H9 (cell line): ENCODE results near the gene TIAM1. TPM values are rescaled to one million over a fixed set of nuclear protein-coding genes. Genes with fewer than 3 reads are reported as not detected.

Source experiments
- DNase-seq: peaks from one replicate; pipeline ENCODE4 v3.0.0-alpha.2; 2017
- H2AFZ ChIP-seq: one replicate; pipeline ENCODE4 v1.6.1; 2013; ENCODE audit warnings: mild to moderate bottlenecking, low read length, control low read depth, moderate library complexity
- H2AK5ac ChIP-seq: 2 replicates; pipeline ENCODE4 v1.6.1; 2013; ENCODE audit warnings: low read length, control low read depth, mixed read lengths; ENCODE audit not compliant: insufficient read length
- H2BK120ac ChIP-seq: one replicate; pipeline ENCODE4 v1.6.1; 2013; ENCODE audit warnings: low read depth, mild to moderate bottlenecking, low read length, control low read depth, inconsistent platforms; ENCODE audit not compliant: poor library complexity, severe bottlenecking
- H2BK12ac ChIP-seq: 2 replicates; pipeline ENCODE4 v1.6.1; 2013; ENCODE audit warnings: low read length, control low read depth, mixed read lengths, low read depth; ENCODE audit not compliant: insufficient read length
- H2BK15ac ChIP-seq: 2 replicates; pipeline ENCODE4 v1.6.1; 2013; ENCODE audit warnings: low read depth, low read length, control low read depth
- H2BK20ac ChIP-seq: one replicate; pipeline ENCODE4 v1.6.1; 2013; ENCODE audit warnings: low read depth, mild to moderate bottlenecking, low read length, control low read depth, inconsistent platforms; ENCODE audit not compliant: poor library complexity, severe bottlenecking
- H2BK5ac ChIP-seq: 2 replicates; pipeline ENCODE4 v1.6.1; 2013; ENCODE audit warnings: low read length, control low read depth, mixed read lengths; ENCODE audit not compliant: insufficient read length
- H3K14ac ChIP-seq: 2 replicates; pipeline ENCODE4 v1.6.1; 2013; ENCODE audit warnings: low read length, control low read depth; ENCODE audit not compliant: insufficient read depth
- H3K18ac ChIP-seq: 2 replicates; pipeline ENCODE4 v1.6.1; 2013; ENCODE audit warnings: low read depth, mild to moderate bottlenecking, mixed read lengths, low read length, control low read depth; ENCODE audit not compliant: insufficient read length
- H3K23ac ChIP-seq: 2 replicates; pipeline ENCODE4 v1.6.1; 2013; ENCODE audit warnings: low read length, control low read depth, mixed read lengths, low read depth; ENCODE audit not compliant: insufficient read length
- H3K23me2 ChIP-seq: 2 replicates; pipeline ENCODE4 v1.6.1; 2013; ENCODE audit warnings: low read depth, mild to moderate bottlenecking, mixed read lengths, low read length, control low read depth; ENCODE audit not compliant: insufficient read length, poor library complexity, severe bottlenecking
- H3K27ac ChIP-seq: 2 replicates; pipeline ENCODE4 v1.5.1; 2013; ENCODE audit warnings: low read length, control low read depth, mixed read lengths, low read depth; ENCODE audit not compliant: insufficient read length
- H3K27me3 ChIP-seq: 2 replicates; pipeline ENCODE4 v1.6.1; 2013; ENCODE audit warnings: low read length, control low read depth, inconsistent platforms; ENCODE audit not compliant: insufficient read depth
- H3K4ac ChIP-seq: 2 replicates; pipeline ENCODE4 v1.6.1; 2013; ENCODE audit warnings: low read depth, mild to moderate bottlenecking, control low read depth, inconsistent platforms, low read length, moderate library complexity
- H3K4me1 ChIP-seq: 2 replicates; pipeline ENCODE4 v1.6.1; 2013; ENCODE audit warnings: low read length, control low read depth, inconsistent platforms; ENCODE audit not compliant: insufficient read depth
- H3K4me2 ChIP-seq: 2 replicates; pipeline ENCODE4 v1.6.1; 2013; ENCODE audit warnings: low read length, control low read depth, mixed read lengths; ENCODE audit not compliant: insufficient read length, insufficient read depth
- H3K56ac ChIP-seq: 2 replicates; pipeline ENCODE4 v1.6.1; 2013; ENCODE audit warnings: low read depth, mild to moderate bottlenecking, mixed read lengths, low read length, control low read depth; ENCODE audit not compliant: insufficient read length
- H3K79me1 ChIP-seq: 2 replicates; pipeline ENCODE4 v1.6.1; 2013; ENCODE audit warnings: low read depth, mild to moderate bottlenecking, moderate library complexity, low read length, control low read depth, inconsistent platforms; ENCODE audit not compliant: insufficient read depth, poor library complexity, severe bottlenecking
- H3K79me2 ChIP-seq: 2 replicates; pipeline ENCODE4 v1.6.1; 2013; ENCODE audit warnings: low read length, control low read depth, inconsistent platforms; ENCODE audit not compliant: insufficient read depth
- H3K9ac ChIP-seq: 2 replicates; pipeline ENCODE4 v1.6.1; 2013; ENCODE audit warnings: low read length, control low read depth, mixed read lengths; ENCODE audit not compliant: insufficient read length; ENCODE audit errors: extremely low read depth
- H3K9me3 ChIP-seq: one replicate; pipeline ENCODE4 v1.6.1; 2013; ENCODE audit warnings: low read depth, low read length, inconsistent platforms; ENCODE audit not compliant: control insufficient read depth
- H3T11ph ChIP-seq: one replicate; pipeline ENCODE4 v1.6.1; 2013; ENCODE audit warnings: mild to moderate bottlenecking, low read length, control low read depth, inconsistent platforms
- H4K20me1 ChIP-seq: one replicate; pipeline ENCODE4 v1.6.1; 2013; ENCODE audit not compliant: control insufficient read depth, insufficient read length, insufficient read depth
- H4K5ac ChIP-seq: 2 replicates; pipeline ENCODE4 v1.6.1; 2013; ENCODE audit warnings: low read depth, mild to moderate bottlenecking, mixed read lengths, low read length, control low read depth; ENCODE audit not compliant: insufficient read length
- H4K8ac ChIP-seq: replicated peaks from 2 replicates; pipeline ENCODE4 v1.6.1; 2013; ENCODE audit warnings: low read length, control low read depth, mixed read lengths, low read depth; ENCODE audit not compliant: insufficient read length
- H4K91ac ChIP-seq: 2 replicates; pipeline ENCODE4 v1.6.1; 2013; ENCODE audit warnings: low read depth, mild to moderate bottlenecking, moderate library complexity, mixed read lengths, low read length, control low read depth; ENCODE audit not compliant: insufficient read length
- H3K27ac Mint-ChIP-seq, 3 experiments: 2 replicates in 2 of 3; 3 replicates in 1 of 3; pipeline ENCODE4 v1.8.0; 2020 to 2021; ENCODE audit warnings: mixed read lengths in 3 of 3, mild to moderate bottlenecking in 1 of 3, moderate library complexity in 1 of 3
- H3K27me3 Mint-ChIP-seq: 2 replicates; pipeline ENCODE4 v1.8.0; 2021; ENCODE audit warnings: low read depth, mild to moderate bottlenecking, moderate library complexity, mixed read lengths
- H3K36me3 Mint-ChIP-seq, 3 experiments: 2 replicates in 2 of 3; 3 replicates in 1 of 3; pipeline ENCODE4 v1.8.0; 2020 to 2021; ENCODE audit warnings: low read depth in 3 of 3, mixed read lengths in 3 of 3; ENCODE audit not compliant: insufficient read depth in 1 of 3
- H3K4me1 Mint-ChIP-seq, 2 experiments: 2 replicates each; pipeline ENCODE4 v1.8.0; 2020; ENCODE audit warnings: mixed read lengths in 2 of 2
- H3K4me3 Mint-ChIP-seq, 2 experiments: 2 replicates in 1 of 2; 3 replicates in 1 of 2; pipeline ENCODE4 v1.8.0; 2020 to 2021; ENCODE audit warnings: mild to moderate bottlenecking in 2 of 2, mixed read lengths in 2 of 2, moderate library complexity in 1 of 2
- H3K9me3 Mint-ChIP-seq, 2 experiments: 2 replicates in 1 of 2; 3 replicates in 1 of 2; pipeline ENCODE4 v1.8.0; 2020; ENCODE audit warnings: mild to moderate bottlenecking in 2 of 2, mixed read lengths in 2 of 2, moderate library complexity in 1 of 2
- CTCF ChIP-seq: fragments of 200-600 bp; sonication (generic); conservative IDR thresholded peaks from 3 replicates; pipeline ENCODE4 v1.8.0; 2021; ENCODE audit warnings: antibody characterized with exemption, mild to moderate bottlenecking
- WGBS: extraction: QIAGEN DNeasy Blood & Tissue Kit; methylation state at CpG from one replicate; pipeline ENCODE4 v1.1.7; 2013; ENCODE audit warnings: missing lambda C conversion rate, low lambda C conversion rate, mixed read lengths; ENCODE audit not compliant: insufficient read length; ENCODE audit errors: extremely low coverage; 5-methylcytosine and 5-hydroxymethylcytosine counted together
- total RNA-seq: library from RNA; stranded (reverse); gene quantifications from 2 replicates; pipeline ENCODE4 v1.2.1, GENCODE V29; 2021

TIAM1 gene
- total RNA-seq, 1 experiment from 2014 or later = 23.1 TPM

GRCh38 chr21:31340942-31341487 is 3.0 kb downstream of the TIAM1 start:
- H4K91ac ChIP-seq = no peak overlapping the region
- no peak overlapping the region for H3K14ac ChIP-seq
- Mint-ChIP-seq H3K4me3 (no peak overlapping the region), H3K4me1 (peaks cover 39 to 54% of the 10 kb centered on the region in 2 experiments), H3K27me3 (peaks cover 12% of the 10 kb centered on the region), H3K36me3 (peaks cover 0 to 3% (median 3%) of the 10 kb centered on the region in 3 experiments; a peak in 3 of 7 replicates), H3K9me3 (no peaks in the 10 kb centered on the region), H3K27ac (no peak overlapping the region)
- H3K27ac ChIP-seq = no peak overlapping the region
- H2AFZ ChIP-seq = no peak overlapping the region
- no peak overlapping the region for H2AK5ac ChIP-seq
- H3K4me1 ChIP-seq = peaks cover 3% of the 10 kb centered on the region; the same call in 1 of the 2 replicates
- no peak overlapping the region for H3K4ac ChIP-seq
- H3K4me2 ChIP-seq = no peak overlapping the region
- no peak overlapping the region for H3T11ph ChIP-seq
- H3K27me3 ChIP-seq = no peaks in the 10 kb centered on the region
- WGBS = no CpG with 5 or more reads among the region's 4 CpGs
- no peaks in the 10 kb centered on the region for H4K20me1 ChIP-seq
- no peak overlapping the region for H4K5ac ChIP-seq
- no peak overlapping the region for H3K56ac ChIP-seq
- no peak overlapping the region for H2BK5ac ChIP-seq
- H2BK15ac ChIP-seq = no peak overlapping the region
- no peak overlapping the region for H2BK12ac ChIP-seq
- H3K23ac ChIP-seq = no peak overlapping the region
- H3K79me2 ChIP-seq = no peaks in the 10 kb centered on the region
- H3K18ac ChIP-seq = no peak overlapping the region
- H2BK20ac ChIP-seq = no peak overlapping the region
- H3K9me3 ChIP-seq = no peaks in the 10 kb centered on the region
- H3K23me2 ChIP-seq = peaks cover 13% of the 10 kb centered on the region
- no peak for TF ChIP-seq CTCF
- H4K8ac ChIP-seq = no peak overlapping the region
- DNase-seq = no peak
- H2BK120ac ChIP-seq = no peak overlapping the region
- no peaks in the 10 kb centered on the region for H3K79me1 ChIP-seq
- H3K9ac ChIP-seq = no peak overlapping the region
